HG02678 (cell line): ENCODE measurements around the gene TNIK.

Experiments used
- ATAC-seq: cut with Tn5 transposase; IDR thresholded peaks from one replicate; pipeline ENCODE4 v1.9.1; 2021; ENCODE audit warnings: mild to moderate bottlenecking, moderate library complexity; ENCODE audit not compliant: unreplicated experiment

Gene TNIK

DNA sequence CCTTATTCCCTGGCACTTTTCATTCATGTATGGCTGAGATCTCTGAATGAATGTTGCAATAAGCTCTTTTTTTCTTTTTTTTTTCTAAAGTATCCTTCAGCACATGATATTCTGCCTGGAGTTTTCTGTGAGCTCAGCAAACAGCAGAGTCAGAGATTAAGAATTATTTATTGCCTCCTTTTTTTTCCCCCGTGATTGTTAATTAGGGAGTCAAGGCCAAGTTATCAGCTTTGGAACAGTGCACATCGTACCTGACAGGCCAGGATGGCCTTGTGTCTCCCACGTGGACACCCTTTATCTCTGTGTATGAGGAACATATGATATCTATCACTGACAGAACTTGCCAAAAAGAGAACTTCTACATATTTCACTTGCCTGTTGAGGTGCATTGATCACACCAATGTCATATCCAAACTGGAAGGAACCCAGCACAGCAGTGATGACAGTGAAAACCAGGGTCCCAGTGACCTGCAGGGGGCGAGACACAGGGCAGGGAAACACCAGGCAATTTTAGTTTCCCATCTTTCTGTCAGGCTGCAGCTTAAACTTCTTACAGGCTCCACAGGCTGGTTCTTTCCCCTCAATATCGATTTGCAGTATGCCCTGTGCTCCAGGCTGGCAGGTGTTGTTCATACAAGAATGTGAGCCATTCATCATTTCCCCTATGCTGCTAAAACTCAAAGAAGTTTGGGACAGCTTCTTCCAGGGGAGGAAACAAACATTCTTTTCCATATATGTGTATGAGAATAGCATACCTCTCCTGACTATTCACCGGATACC lies 441.9 kb downstream of the TNIK start:
- no peak for ATAC-seq

GRCh38 chr3:171013822-171014748 lies 446.1 kb downstream of the TNIK start:
- no peak for ATAC-seq

DNA sequence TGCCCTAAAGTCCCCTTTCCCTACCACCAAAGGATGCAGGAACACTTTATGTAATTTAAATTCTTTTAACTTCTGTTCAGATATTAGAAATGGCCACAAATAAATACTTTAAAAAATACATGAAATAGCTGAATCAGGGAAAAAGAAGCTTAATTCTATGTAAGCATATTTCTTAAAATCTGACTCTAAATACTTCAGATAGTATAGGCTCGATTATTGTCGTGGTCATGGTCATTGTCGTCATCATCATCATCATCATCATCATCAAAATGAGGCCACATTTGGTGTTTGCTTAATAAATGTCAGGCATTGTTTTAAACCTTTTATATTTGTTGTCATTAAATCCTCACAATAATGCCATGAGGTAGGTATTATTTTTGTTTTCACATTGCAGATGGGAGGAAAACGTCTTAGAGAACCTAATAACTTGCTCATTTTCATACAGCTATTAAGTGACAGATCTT lies 448.3 kb downstream of the TNIK start:
- no peak for ATAC-seq
